Sigmoid colon (tissue), 4 donors: Measurements from ENCODE around the gene EMP2.

Source experiments
- POLR2A ChIP-seq, 2 donors: fragments of 450-650 bp; IDR thresholded peaks; one replicate each; pipeline ENCODE4 v1.6.1; 2016; ENCODE audit warnings: antibody characterized with exemption in 2 of 2, mild to moderate bottlenecking in 2 of 2, moderate library complexity in 2 of 2
- POLR2AphosphoS5 ChIP-seq, 4 donors: sonication (generic); formaldehyde crosslinking; IDR thresholded peaks; one replicate each; pipeline ENCODE4 v1.6.1; 2017; ENCODE audit warnings: antibody characterized with exemption in 4 of 4
- TF ChIP-seq, protein P1 (sequence below), 4 experiments: fragments of 450-650 bp in 3 of 4; fragments of 200-600 bp in 1 of 4; IDR thresholded peaks; one replicate each; pipeline ENCODE4 v1.5.1; 2016 to 2019; ENCODE audit warnings: antibody characterized with exemption in 4 of 4, mild to moderate bottlenecking in 3 of 4, moderate library complexity in 2 of 4

GRCh38 chr16:10579965-10580882, at the start of gene EMP2:
- TF ChIP-seq, protein P1, sequence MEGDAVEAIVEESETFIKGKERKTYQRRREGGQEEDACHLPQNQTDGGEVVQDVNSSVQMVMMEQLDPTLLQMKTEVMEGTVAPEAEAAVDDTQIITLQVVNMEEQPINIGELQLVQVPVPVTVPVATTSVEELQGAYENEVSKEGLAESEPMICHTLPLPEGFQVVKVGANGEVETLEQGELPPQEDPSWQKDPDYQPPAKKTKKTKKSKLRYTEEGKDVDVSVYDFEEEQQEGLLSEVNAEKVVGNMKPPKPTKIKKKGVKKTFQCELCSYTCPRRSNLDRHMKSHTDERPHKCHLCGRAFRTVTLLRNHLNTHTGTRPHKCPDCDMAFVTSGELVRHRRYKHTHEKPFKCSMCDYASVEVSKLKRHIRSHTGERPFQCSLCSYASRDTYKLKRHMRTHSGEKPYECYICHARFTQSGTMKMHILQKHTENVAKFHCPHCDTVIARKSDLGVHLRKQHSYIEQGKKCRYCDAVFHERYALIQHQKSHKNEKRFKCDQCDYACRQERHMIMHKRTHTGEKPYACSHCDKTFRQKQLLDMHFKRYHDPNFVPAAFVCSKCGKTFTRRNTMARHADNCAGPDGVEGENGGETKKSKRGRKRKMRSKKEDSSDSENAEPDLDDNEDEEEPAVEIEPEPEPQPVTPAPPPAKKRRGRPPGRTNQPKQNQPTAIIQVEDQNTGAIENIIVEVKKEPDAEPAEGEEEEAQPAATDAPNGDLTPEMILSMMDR (IDR thresholded peaks at IDR 0.05): peak; percentile 37 to 60 (median 56)
- TF ChIP-seq POLR2AphosphoS5 (IDR thresholded peaks at IDR 0.05): peak; percentile 77 to 94 (median 91)
- TF ChIP-seq POLR2A (IDR thresholded peaks at IDR 0.05): peak; percentile 37 to 75
